A673 (cell line): ENCODE measurements around the gene NR1D1.

Experiments used
- EZH2 ChIP-seq: fragments of 200-600 bp; sonication (generic); IDR thresholded peaks from 2 replicates; pipeline ENCODE4 v1.6.1; 2017; ENCODE audit warnings: borderline replicate concordance, low read depth, mild to moderate bottlenecking, mixed read lengths, antibody characterized with exemption, low read length; ENCODE audit not compliant: poor library complexity, severe bottlenecking
- TF ChIP-seq, protein P1 (sequence below): fragments of 300-800, 200-600 bp; sonication (generic); conservative IDR thresholded peaks from 2 replicates; pipeline ENCODE4 v1.5.1; 2017; ENCODE audit warnings: low read depth, mild to moderate bottlenecking, antibody characterized with exemption, low read length, moderate library complexity, mixed read lengths

DNA sequence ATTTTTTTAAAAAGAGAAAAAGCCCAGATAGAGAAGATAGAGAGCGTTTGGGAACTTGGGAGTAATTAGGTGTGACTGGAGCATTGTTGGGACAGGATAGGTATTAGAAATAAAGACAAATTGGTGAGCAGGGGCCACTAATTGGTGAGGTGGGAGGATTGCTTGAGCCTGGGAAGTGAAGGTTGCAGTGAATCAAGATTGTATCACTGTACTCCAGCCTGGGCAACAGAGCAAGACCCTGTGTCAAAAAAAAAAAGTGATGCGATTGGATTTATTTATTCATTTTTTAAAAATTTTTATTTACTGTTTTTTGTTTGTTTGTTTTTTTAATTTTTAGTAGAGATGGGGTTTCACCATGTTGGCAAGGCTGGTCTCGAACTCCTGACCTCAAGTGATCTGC lies 45.1 kb upstream of the NR1D1 start:
- TF ChIP-seq, protein P1, sequence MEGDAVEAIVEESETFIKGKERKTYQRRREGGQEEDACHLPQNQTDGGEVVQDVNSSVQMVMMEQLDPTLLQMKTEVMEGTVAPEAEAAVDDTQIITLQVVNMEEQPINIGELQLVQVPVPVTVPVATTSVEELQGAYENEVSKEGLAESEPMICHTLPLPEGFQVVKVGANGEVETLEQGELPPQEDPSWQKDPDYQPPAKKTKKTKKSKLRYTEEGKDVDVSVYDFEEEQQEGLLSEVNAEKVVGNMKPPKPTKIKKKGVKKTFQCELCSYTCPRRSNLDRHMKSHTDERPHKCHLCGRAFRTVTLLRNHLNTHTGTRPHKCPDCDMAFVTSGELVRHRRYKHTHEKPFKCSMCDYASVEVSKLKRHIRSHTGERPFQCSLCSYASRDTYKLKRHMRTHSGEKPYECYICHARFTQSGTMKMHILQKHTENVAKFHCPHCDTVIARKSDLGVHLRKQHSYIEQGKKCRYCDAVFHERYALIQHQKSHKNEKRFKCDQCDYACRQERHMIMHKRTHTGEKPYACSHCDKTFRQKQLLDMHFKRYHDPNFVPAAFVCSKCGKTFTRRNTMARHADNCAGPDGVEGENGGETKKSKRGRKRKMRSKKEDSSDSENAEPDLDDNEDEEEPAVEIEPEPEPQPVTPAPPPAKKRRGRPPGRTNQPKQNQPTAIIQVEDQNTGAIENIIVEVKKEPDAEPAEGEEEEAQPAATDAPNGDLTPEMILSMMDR = no peak
- no peak for TF ChIP-seq EZH2
